Stimulated activated CD4-positive, alpha-beta T cell treated with anti-CD3 and anti-CD28 coated beads, TNF-alpha, amount 100 ng/mL, for 1 hour (primary cell): Measurements from ENCODE around the gene DAB1.

ENCODE experiments used
- DNase-seq, 3 donors: peaks; one replicate each; pipeline ENCODE4 v3.0.0-alpha.2; 2020; ENCODE audit warnings: low read depth in 3 of 3, low spot score in 1 of 3

Gene DAB1

DNA sequence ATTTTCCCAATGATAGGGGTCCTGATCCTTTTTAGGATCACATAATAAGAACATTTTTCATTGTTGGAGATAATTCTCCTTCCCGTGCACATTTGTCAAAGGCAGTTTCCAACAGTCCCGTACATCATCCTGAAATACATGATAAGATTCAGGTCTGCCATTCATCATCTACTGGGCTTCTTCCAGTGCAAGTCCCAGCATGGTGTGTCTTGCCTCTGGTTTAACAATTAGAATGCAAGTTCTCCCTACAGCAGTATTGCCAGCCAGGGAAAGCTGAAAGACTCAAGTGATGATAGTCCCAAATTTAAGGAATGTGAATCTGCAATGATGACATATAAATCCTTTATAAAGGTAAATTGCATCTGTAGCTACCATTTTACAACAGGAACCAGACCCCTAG, 146.2 kb downstream of the DAB1 start:
- no peak for DNase-seq

DNA sequence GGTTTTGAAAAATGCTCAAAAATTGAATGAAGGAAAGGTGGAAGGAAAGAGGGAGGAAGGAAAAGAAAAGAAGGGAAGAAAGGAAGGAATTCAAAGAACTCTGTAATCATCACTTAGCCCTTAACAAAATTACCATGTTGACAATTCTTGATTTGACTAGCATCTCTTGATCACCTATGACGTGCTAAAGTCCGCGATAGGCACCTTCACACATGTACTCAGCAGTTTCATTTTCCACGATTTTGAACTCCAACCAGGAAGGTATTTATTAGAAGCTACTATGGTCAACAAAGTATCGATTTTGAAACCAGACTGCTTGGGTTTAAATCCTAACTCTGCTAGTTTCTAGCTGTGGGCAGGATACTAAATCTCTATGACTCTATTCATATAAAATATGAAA, 146.9 kb downstream of the DAB1 start:
- no peak for DNase-seq

DNA sequence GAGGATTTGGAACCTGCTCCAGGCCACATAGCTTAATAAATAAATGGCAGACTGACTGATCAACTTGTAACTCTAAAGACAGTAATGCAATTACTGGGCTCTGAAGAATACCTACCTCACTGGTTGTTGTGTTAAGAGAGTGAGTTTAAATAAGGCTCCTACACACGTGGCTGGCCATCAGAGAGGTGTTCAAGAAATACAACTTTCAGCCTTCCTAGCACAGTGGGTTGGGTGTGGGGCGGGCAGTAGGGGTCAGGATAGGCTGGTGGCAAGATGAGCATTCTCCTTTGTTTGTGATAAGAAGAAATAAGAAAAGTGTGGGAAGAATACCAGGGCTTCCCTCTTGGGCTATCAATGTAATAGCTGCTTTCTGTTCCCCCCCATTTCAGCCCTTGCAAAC, 151.3 kb downstream of the DAB1 start:
- no peak for DNase-seq

DNA sequence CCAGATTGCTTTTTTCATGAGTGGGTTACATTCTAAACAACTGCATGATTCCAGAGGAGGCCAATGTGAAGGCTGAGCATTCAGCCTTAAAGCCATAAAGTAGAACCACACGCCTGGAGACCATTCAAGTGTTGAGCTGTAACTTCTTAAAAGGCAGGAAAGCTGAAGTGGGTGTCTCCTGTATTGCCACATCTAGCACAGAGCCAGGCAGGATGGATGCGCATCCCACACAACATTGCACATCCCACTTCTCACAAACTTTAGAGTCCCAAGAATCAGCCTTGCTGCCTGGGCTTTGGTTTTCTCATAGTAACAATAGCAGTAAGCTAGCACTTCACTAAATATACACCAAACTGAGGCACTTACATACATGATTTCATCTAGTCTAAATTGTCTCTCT, 151.7 kb downstream of the DAB1 start:
- no peak for DNase-seq

DNA sequence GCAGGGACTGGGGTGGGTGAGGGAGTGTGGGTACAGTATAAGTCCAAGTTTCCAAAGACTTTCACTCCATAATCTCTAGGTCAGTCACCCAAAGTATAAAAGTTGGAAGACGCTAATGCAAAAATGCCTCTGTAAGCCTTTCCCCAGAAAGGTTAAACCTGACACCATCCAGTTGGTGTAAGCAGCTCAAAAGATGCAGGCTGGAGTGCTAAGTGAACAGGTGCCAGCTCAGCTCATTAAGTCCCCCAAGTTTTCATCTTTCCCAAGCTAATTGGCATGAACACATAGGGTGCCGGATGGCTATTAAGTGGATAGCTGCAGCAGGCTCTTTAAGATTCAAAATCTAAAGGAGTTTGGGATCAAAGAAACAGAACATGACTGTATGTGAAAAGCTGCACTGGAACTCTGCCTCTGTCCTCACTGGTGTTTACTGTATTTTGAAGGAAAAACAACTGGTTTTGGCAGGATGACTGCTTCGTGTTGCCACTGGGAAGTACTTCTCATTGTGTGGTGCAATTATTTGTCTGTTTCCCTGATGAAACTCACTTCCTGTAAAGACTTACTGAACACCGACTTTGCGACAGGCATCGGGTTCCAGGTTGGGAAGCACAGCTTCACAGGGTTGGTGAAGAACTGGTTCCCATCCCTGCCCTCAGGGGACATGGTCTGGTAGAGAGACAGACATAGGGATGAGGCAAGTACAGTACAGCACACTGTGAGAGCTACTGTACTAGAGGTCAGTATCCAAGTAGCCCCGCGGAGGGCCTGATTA, 152.7 kb downstream of the DAB1 start:
- no peak for DNase-seq

DNA sequence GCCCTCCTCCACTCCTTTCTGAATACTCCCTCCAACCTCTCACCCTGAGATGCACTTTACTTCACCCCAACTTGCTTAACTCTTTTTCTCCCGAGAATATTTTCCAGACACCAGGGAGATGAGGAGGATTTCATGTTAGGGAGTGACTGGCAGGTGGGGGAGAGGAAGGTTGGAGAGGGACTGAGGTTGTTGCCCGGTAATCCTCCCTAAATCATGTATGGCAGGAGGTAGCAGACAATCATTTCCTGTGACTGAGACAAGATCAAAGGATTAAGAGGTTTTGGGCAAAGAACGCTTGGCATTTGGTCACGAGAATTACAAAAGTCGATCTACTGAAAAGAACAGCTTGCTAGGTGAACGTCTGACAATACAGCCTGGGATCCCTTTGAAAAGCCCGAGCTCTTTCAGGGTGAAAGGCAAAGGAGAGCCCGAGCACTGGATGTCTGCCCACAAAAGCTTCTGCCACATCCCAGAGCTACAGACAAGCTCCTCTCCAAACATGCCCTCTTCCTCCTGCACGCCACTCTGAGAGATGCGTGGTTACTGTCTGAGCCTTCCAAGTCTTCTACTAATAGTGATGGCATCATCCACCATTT, 154.1 kb downstream of the DAB1 start:
- no peak for DNase-seq

DNA sequence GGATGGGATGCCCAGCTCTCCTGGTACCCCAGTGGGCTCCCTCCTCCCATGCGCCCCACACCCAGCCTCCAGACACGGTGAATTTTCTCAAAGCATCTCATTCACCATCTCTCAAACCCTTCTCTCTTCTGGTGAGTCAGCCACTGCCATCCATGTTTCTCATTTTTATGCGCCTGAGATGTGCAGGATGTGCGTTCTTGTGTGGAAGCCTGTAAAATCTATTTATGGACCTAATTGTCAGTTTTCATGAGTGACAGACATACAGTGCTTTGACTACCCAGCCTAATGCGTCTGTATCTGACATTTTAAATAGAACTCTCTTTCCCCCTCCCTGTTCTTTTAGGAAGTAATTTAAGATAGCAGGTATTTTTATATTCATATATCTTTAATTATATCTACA, 158.8 kb downstream of the DAB1 start:
- DNase-seq, result no peak

DNA sequence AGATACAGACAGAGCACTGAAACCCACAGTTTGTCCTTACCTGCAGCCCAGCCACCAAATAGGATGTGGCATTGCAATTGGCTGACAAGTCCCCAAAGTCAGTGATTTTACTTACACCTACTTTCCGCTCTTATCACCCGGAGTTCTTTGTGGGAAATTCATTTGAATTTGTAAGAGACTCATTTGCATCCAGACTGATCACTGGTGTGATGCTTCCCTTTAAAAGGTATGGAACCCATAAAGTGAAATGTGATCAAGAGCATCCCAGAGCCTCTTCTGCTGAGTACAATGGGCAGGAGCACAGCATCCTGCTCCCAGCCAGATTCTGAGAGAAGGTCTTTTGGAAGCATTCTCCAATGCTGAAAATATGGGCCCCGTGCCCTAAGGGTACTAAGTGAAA, 161.4 kb downstream of the DAB1 start:
- DNase-seq, result no peak

DNA sequence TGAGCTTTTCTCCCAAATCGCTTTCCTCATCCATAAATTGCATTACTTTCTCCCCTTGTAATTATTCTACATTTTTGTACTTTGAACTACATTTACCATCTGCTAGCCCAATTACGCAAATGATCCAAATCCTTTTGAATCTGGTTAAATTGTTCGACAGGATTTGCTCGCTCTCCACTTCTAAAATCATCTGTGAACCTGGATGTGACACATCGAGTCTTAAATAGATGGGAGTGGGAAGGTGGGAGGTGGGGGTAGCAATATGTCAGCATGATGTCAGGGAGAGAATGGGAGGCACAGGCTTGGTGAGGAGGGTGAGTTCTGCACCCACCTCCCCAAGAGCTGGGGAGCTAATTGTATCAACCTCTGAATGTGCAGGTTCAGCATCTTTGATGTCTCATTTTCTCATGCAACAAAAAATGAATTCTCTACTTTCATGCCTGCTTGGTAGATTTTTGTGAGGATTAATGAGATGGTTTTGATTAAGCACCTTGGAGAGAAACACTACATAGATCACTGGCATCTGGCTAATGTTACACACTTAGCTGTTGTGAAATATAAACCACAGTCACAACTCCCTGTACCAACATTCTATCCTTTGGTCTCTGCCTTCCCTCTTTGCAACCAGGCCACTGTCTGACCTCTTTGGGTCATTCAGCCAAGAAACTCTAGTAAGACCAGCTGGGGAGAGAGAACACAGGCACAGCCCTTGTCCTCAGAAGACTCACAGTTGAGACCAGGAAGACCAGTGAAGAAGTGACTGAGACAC, 165.1 kb downstream of the DAB1 start:
- no peak for DNase-seq

DNA sequence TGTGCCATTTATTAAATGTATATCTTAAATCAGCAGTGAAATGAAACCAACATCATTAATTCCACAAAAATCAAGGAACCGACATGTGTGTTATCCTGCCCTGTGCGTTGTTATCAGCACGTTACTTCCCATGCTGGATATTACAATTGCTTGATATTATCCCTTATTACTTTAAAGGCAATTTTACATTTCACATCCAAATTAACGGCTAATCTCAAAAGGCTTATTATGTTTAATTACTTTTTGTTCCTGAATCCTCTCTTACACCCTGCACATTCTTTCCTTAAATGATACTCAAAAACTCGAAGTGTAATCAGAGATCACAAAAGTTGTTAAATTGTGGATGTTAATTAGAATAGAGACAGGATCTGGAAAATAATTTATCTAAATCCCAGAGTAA, 167.9 kb downstream of the DAB1 start:
- no peak for DNase-seq

DNA sequence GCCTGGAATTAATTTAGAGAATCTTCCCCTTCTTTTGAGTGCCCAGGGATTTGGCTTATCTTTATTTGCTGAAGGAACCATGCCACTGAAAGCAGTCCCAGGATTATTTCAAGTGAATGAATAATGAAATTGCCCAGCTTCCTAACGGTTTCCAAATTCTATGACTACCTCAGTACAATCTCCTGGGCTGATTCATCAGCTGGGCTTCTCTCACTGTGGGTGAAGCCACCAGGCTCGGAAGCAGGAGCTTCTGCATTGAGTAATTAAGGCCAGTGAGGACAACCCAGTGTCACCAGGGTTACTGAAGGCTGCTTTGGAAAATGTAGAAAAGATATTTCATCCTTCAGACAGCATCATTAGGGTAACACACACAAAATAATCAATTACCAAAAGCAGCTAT, 169.8 kb downstream of the DAB1 start:
- no peak for DNase-seq

DNA sequence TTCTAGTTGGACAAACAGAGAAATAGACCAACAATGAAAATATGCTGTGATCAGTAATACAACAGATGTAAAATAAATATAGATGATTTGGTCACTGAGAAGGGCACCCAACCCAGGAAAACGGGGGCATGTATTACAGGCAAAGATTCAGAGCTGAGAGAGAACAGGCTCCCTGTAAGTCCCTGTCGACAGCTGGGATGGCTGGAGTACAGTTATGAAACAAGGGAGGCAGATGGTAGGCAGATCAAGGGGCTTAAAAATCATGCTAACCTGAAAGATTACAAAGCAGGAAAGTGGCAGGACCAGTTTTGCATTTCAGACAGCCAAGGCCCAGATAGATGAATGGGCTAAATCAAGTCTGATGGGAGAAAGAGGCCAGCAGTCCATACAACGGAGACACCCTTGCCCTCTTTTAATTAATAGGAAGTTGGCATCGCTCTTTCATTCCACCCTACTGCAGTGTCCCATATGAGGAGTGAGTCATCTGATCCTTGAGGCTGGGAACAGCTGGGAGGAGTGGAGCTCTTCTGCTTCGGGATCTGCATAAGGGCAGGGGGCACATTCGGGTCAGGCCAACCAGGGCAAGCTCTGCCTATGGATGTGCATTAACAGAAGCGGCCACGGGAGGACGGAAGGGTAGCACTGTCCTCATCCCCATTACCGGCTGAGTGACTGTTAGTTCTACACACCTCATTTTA, 171.1 kb downstream of the DAB1 start:
- no peak for DNase-seq

DNA sequence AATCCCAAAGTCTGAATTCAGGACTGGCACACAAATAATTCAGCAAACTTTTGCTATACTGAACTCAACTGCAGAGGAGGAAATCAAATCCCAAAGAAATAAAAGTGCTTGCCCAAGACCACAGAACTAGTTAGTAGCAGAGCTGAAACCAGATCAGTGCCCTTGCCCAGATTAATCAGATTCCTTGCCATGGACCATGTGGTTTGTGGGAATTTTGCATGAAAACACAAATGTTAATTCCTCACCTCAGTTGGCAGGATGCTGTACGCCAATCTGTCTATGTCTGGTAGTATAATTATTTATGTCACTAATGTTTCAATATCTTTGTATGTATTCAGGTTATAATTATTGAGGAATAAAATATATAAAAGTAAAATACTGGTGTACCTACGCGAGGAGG, 173.8 kb downstream of the DAB1 start:
- DNase-seq, result no peak

DNA sequence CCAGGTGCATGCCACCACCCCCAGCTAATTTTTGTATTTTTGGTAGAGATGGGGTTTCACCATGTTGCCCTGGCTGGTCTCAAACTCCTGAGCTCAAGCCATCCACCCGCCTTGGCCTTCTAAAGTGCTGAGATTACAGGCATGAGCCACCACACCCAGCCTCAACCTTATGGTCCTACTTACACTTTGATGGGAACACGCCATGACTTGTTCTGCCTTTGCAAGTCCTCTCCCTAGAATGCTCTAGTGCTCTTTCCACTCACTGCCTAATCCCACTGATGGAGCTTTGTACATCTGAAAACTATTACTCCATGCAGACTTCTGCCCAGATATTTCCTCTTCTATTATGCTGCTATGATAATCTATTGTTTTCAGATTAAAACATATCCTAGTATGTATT, 174.3 kb downstream of the DAB1 start:
- no peak for DNase-seq

DNA sequence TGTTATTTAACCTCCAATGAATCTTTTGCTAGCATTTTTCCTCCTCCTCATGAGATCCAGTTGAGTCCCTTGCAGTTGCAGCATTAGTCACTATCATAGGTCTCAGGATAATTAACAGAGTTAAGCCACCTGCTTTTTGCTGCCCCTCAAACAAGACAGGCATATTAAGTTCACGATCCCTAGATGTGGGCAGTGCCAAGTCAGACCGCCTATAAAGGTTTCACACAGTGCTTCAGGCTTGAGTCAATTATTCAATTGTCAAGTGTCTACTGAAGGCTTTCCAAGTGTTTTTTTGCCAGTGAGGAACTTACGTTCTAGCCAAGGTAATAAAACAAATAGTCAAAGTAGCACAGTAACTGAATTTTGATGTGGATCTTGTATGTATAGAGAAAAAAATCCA, 175.0 kb downstream of the DAB1 start:
- DNase-seq, result no peak

DNA sequence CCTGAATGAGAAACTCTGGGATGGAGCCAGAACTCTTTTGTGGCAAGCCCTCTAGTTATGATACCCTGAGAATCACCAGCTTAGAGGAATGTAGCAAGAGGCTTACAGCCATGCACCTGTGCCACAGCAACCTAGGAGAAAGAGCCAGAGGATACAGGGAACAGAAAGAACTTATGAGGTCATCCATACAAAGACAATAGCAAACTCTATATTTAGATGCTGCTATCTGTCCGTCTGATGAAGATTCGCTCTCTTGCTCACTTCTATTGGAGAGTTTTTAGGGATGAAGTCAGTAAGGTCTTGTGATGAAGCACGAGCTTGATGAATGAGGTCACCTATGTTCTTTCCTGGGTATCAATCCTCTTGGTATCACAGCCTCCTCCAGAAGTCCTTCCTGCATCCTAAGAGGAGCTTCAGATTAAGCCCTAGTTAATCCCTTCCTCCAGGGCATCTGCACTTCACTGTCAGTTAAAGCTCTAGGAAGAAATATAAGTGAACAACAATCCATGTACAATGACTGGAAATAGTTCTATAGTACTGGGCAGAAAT, 185.6 kb downstream of the DAB1 start:
- no peak for DNase-seq

DNA sequence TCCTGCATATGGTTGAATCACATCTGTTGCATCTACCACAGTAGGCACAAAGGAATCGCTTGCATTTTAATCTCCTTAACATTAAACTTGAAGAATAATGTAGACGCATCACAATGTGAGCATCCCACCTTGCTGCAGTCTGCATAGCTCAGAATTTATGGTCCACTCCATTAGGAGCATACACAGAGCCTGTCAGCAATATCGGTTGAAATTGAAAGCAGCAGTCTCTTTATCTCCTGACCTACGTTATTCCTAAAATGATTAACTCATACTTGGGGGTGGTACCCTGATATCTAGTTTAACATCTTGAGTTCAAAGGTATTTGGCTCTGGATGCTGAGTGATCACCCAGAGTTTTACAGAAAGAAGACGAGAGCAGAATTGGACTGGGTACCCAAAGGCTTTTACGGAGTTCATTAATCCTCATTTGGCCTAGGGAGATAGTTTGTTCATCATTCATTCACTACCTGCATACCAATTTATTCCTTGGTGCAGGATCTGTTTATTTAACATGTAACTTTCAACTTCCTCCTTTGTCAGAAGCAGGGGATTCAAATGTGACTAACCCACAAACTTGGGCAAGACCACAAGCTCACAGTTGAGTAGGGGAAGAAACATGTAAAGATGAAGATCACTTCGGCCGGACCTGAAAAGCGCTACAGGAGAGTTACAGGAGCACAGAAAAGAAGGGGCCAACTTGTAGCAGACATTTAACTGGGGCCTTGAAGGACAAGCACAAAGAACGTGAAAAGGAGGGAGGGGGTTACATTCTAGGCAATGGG, 187.9 kb downstream of the DAB1 start:
- DNase-seq, result no peak

DNA sequence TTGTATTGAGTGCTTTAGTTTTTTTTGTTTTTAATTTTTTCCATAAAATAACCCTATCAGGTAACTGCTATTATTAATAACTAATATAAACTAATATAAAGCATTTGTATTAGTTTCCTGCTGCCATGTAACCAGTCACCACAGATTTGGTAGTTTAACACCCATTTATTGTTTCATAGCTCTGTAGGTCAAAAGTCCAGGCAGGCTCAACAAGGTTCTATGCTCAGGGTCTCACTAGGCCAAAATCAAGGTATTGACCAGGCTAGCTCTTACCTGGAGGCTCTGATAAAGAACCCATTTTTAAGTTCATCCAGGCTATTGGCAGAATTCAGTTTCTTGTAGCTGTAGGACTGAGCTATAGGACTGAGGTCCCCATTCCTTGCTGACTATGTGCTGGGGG, 189.4 kb downstream of the DAB1 start:
- DNase-seq, result no peak

DNA sequence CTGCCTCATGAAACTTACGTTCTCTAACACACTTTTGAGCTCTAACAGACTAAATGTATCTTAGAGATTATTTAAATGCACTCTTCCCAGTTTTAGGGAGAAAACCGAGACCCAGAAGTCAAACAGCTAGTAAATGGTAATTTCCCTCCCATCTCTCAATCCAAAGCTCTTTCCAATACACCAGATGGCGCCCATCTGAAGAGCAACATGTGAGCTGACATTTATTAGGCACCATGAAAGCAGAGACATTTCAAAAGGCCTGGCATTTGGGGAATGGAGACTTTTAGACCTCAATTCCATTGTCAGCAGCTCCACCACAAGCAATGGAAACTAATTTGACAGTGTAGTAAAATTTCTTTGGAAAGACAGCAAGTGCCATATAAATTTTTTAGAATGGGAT, 191.4 kb downstream of the DAB1 start:
- no peak for DNase-seq

DNA sequence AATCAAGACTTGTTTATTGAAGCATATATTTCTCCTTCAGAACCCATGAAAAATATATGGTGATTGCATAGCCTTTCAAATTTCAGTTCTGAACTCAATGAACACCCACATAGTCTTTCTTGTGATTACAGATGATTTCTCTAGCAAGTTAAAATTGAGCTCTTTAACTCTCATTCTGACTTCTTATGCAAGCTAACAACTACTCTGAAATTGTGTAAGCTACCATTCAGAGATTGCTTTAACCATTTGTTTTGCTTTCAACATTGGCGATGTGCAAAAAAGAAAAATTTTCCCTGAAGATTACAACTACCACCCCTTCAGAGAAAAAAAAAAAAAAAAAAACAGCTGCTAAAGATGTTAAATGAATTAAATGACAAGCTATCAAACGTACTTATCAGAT, 193.9 kb downstream of the DAB1 start:
- DNase-seq, result no peak

DNA sequence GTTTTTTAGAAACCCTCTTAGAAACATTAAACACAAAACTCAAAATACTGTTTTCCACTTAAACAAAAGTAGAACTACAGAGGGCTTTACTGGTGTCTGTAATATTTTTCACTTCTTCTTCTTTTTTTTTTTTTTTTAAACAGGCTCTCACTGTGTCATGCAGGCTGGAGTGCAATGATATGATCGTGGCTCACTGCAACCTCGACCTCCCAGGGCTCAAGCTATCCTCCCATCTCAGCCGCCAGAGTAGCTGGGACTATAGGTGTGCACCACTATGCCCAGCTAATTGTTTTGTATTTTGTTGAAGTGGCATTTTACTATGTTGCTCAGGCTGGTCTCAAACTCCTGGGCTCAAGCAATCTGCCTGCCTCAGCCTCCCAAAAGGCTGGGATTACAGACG, 194.8 kb downstream of the DAB1 start:
- no peak for DNase-seq
